Parathyroid adenoma (tissue), 2 donors: ENCODE measurements around the gene RBMS1.

Experiments
- H2AFZ ChIP-seq: fragments of 300-600 bp; sonication (generic); one replicate; pipeline ENCODE4 v1.7.0; 2017; ENCODE audit warnings: antibody characterized with exemption, mild to moderate bottlenecking
- H3K27ac ChIP-seq: fragments of 300-600 bp; sonication (generic); one replicate; pipeline ENCODE4 v1.7.0; 2017
- H3K27me3 ChIP-seq: fragments of 300-600 bp; sonication (generic); one replicate; pipeline ENCODE4 v1.7.0; 2017; ENCODE audit warnings: low read length; ENCODE audit not compliant: control insufficient read depth, insufficient read depth
- H3K36me3 ChIP-seq: fragments of 300-600 bp; sonication (generic); one replicate; pipeline ENCODE4 v1.7.0; 2017; ENCODE audit warnings: low read length; ENCODE audit not compliant: control insufficient read depth, insufficient read depth
- H3K4me1 ChIP-seq: fragments of 300-600 bp; sonication (generic); one replicate; pipeline ENCODE4 v1.7.0; 2017; ENCODE audit warnings: control low read depth
- H3K4me2 ChIP-seq: fragments of 300-600 bp; sonication (generic); one replicate; pipeline ENCODE4 v1.7.0; 2017; ENCODE audit warnings: low read length
- H3K4me3 ChIP-seq: fragments of 300-600 bp; sonication (generic); one replicate; pipeline ENCODE4 v1.7.0; 2017; ENCODE audit warnings: low read depth, low read length
- H3K79me2 ChIP-seq: fragments of 300-600 bp; sonication (generic); one replicate; pipeline ENCODE4 v1.7.0; 2017; ENCODE audit warnings: control low read depth
- H3K9ac ChIP-seq: fragments of 300-600 bp; sonication (generic); one replicate; pipeline ENCODE4 v1.7.0; 2017; ENCODE audit warnings: mild to moderate bottlenecking
- H3K9me3 ChIP-seq: fragments of 300-600 bp; sonication (generic); one replicate; pipeline ENCODE4 v1.7.0; 2017; ENCODE audit warnings: low read length; ENCODE audit not compliant: control insufficient read depth
- TF ChIP-seq, protein P1 (sequence below): fragments of 300-600 bp; sonication (generic); IDR thresholded peaks from one replicate; pipeline ENCODE4 v1.7.0; 2017; ENCODE audit warnings: antibody characterized with exemption, mild to moderate bottlenecking
- donor health status: primary hyperparathyroidism.

RBMS1 gene

GRCh38 chr2:160254189-160254762 is 239.3 kb downstream of the RBMS1 start:
- no peak overlapping the region for H3K9ac ChIP-seq
- H3K9me3 ChIP-seq: no peaks in the 10 kb centered on the region
- no peak overlapping the region for H3K27ac ChIP-seq
- H2AFZ ChIP-seq: no peak overlapping the region
- H3K4me2 ChIP-seq: no peak overlapping the region
- TF ChIP-seq, protein P1, sequence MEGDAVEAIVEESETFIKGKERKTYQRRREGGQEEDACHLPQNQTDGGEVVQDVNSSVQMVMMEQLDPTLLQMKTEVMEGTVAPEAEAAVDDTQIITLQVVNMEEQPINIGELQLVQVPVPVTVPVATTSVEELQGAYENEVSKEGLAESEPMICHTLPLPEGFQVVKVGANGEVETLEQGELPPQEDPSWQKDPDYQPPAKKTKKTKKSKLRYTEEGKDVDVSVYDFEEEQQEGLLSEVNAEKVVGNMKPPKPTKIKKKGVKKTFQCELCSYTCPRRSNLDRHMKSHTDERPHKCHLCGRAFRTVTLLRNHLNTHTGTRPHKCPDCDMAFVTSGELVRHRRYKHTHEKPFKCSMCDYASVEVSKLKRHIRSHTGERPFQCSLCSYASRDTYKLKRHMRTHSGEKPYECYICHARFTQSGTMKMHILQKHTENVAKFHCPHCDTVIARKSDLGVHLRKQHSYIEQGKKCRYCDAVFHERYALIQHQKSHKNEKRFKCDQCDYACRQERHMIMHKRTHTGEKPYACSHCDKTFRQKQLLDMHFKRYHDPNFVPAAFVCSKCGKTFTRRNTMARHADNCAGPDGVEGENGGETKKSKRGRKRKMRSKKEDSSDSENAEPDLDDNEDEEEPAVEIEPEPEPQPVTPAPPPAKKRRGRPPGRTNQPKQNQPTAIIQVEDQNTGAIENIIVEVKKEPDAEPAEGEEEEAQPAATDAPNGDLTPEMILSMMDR: no peak
- H3K27me3 ChIP-seq: no peaks in the 10 kb centered on the region
- no peaks in the 10 kb centered on the region for H3K36me3 ChIP-seq
- H3K4me3 ChIP-seq: no peak overlapping the region
- no peaks in the 10 kb centered on the region for H3K79me2 ChIP-seq
- H3K4me1 ChIP-seq: no peaks in the 10 kb centered on the region

- Histone ChIP-seq H3K9me3 (no peaks in the 10 kb centered on the region), H3K9ac (no peak overlapping the region), H3K27ac (no peak overlapping the region), H3K36me3 (no peaks in the 10 kb centered on the region), H2AFZ (no peak overlapping the region), H3K79me2 (no peaks in the 10 kb centered on the region), H3K4me1 (no peaks in the 10 kb centered on the region), H3K4me3 (no peak overlapping the region), H3K4me2 (no peak overlapping the region), H3K27me3 (no peaks in the 10 kb centered on the region)
- TF ChIP-seq, protein P1: no peak
These were observed 240.0 kb downstream of the RBMS1 start for GRCh38 chr2:160253440-160254188.

- Histone ChIP-seq H3K27me3 (no peaks in the 10 kb centered on the region), H3K4me2 (no peak overlapping the region), H2AFZ (no peak overlapping the region), H3K9ac (no peak overlapping the region), H3K4me3 (no peak overlapping the region), H3K36me3 (no peaks in the 10 kb centered on the region), H3K4me1 (no peaks in the 10 kb centered on the region), H3K9me3 (no peaks in the 10 kb centered on the region), H3K27ac (no peak overlapping the region), H3K79me2 (no peaks in the 10 kb centered on the region)
- TF ChIP-seq, protein P1: no peak
These were observed 240.7 kb downstream of the RBMS1 start for GRCh38 chr2:160252900-160253299.

- Histone ChIP-seq H2AFZ (peak overlapping the region; percentile 59), H3K4me2 (no peak overlapping the region), H3K4me3 (no peak overlapping the region), H3K36me3 (no peaks in the 10 kb centered on the region), H3K9ac (no peak overlapping the region), H3K9me3 (no peaks in the 10 kb centered on the region), H3K27me3 (no peaks in the 10 kb centered on the region), H3K79me2 (no peaks in the 10 kb centered on the region), H3K27ac (no peak overlapping the region), H3K4me1 (no peaks in the 10 kb centered on the region)
- TF ChIP-seq, protein P1: peak; percentile 88
These were observed 241.2 kb downstream of the RBMS1 start for GRCh38 chr2:160252278-160252887.
